MM.1S (cell line): ENCODE results near the gene BCL2L14.

Source experiments
- EZH2phosphoT487 ChIP-seq: fragments of 300-600 bp; sonication (generic); IDR thresholded peaks from 2 replicates; pipeline ENCODE4 v1.6.1; 2018; ENCODE audit warnings: antibody characterized with exemption, low read length
- TF ChIP-seq, protein P1 (sequence below): fragments of 300-600 bp; sonication (generic); IDR thresholded peaks from 2 replicates; pipeline ENCODE4 v1.5.1; 2016; ENCODE audit warnings: antibody characterized with exemption, low read length, mixed read lengths

- TF ChIP-seq EZH2phosphoT487 = no peak
- TF ChIP-seq, protein P1, sequence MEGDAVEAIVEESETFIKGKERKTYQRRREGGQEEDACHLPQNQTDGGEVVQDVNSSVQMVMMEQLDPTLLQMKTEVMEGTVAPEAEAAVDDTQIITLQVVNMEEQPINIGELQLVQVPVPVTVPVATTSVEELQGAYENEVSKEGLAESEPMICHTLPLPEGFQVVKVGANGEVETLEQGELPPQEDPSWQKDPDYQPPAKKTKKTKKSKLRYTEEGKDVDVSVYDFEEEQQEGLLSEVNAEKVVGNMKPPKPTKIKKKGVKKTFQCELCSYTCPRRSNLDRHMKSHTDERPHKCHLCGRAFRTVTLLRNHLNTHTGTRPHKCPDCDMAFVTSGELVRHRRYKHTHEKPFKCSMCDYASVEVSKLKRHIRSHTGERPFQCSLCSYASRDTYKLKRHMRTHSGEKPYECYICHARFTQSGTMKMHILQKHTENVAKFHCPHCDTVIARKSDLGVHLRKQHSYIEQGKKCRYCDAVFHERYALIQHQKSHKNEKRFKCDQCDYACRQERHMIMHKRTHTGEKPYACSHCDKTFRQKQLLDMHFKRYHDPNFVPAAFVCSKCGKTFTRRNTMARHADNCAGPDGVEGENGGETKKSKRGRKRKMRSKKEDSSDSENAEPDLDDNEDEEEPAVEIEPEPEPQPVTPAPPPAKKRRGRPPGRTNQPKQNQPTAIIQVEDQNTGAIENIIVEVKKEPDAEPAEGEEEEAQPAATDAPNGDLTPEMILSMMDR = no peak
Measured at GRCh38 chr12:12121061-12121460, 50.3 kb downstream of the BCL2L14 start.
